Type B pancreatic cell (in vitro differentiated cells): ENCODE results near the gene BTBD1. TPM values are rescaled to one million over a fixed set of nuclear protein-coding genes. Genes with fewer than 3 reads are reported as not detected.

Experiments used
- DNase-seq: peaks from one replicate; pipeline ENCODE4 v3.0.0; 2021; ENCODE audit warnings: mixed read lengths; ENCODE audit not compliant: unreplicated experiment; ENCODE audit errors: extremely low spot score
- H3K27ac Mint-ChIP-seq: 2 replicates; pipeline ENCODE4 v1.8.0; 2021; ENCODE audit warnings: mild to moderate bottlenecking, mixed read lengths
- H3K27me3 Mint-ChIP-seq: 2 replicates; pipeline ENCODE4 v1.8.0; 2021; ENCODE audit warnings: mixed read lengths
- H3K36me3 Mint-ChIP-seq: 2 replicates; pipeline ENCODE4 v1.8.0; 2021; ENCODE audit warnings: mixed read lengths
- H3K4me1 Mint-ChIP-seq: one replicate; pipeline ENCODE4 v1.8.0; 2021; ENCODE audit warnings: mixed read lengths; ENCODE audit not compliant: unreplicated experiment
- H3K4me3 Mint-ChIP-seq: 2 replicates; pipeline ENCODE4 v1.8.0; 2021; ENCODE audit warnings: mild to moderate bottlenecking, mixed read lengths
- H3K9me3 Mint-ChIP-seq: 2 replicates; pipeline ENCODE4 v1.8.0; 2021; ENCODE audit warnings: mixed read lengths
- CTCF ChIP-seq: fragments of 200-600 bp; sonication (generic); conservative IDR thresholded peaks from 2 replicates; pipeline ENCODE4 v1.5.0; 2021; ENCODE audit warnings: antibody characterized with exemption, mild to moderate bottlenecking
- total RNA-seq: library from RNA; stranded (reverse); gene quantifications from 2 replicates; pipeline ENCODE4 v1.2.1, GENCODE V29; 2021; ENCODE audit warnings: low replicate concordance

BTBD1 gene
- total RNA-seq, 1 donor from 2014 or later = 40.7 TPM

GRCh38 chr15:82995938-82996337 is 71.1 kb downstream of the BTBD1 start:
- Mint-ChIP-seq H3K4me1 (peaks cover 7% of the 10 kb centered on the region), H3K4me3 (no peak overlapping the region), H3K27ac (no peak overlapping the region), H3K9me3 (no peaks in the 10 kb centered on the region), H3K27me3 (no peaks in the 10 kb centered on the region), H3K36me3 (peaks cover 5% of the 10 kb centered on the region)
- TF ChIP-seq CTCF = no peak
- DNase-seq = no peak

GRCh38 chr15:82995076-82995475 is 72.0 kb downstream of the BTBD1 start:
- no peak for DNase-seq
- H3K27me3 Mint-ChIP-seq = no peaks in the 10 kb centered on the region
- no peak overlapping the region for H3K27ac Mint-ChIP-seq
- TF ChIP-seq CTCF = no peak
- H3K4me3 Mint-ChIP-seq = no peak overlapping the region
- H3K4me1 Mint-ChIP-seq = peaks cover 3% of the 10 kb centered on the region
- H3K36me3 Mint-ChIP-seq = peaks cover 5% of the 10 kb centered on the region
- H3K9me3 Mint-ChIP-seq = no peaks in the 10 kb centered on the region

- Mint-ChIP-seq H3K4me1 (no peaks in the 10 kb centered on the region), H3K27ac (no peak overlapping the region), H3K9me3 (no peaks in the 10 kb centered on the region), H3K36me3 (peaks cover 5% of the 10 kb centered on the region), H3K27me3 (no peaks in the 10 kb centered on the region), H3K4me3 (no peak overlapping the region)
- no peak for TF ChIP-seq CTCF
- DNase-seq = no peak
These were observed 73.9 kb downstream of the BTBD1 start for GRCh38 chr15:82993144-82993543.

- H3K4me3 Mint-ChIP-seq = no peak overlapping the region
- H3K4me1 Mint-ChIP-seq = peaks cover under 1% of the 10 kb centered on the region
- H3K27me3 Mint-ChIP-seq = no peaks in the 10 kb centered on the region
These were observed 74.5 kb downstream of the BTBD1 start for GRCh38 chr15:82992436-82992998.

GRCh38 chr15:82986442-82986780 is 80.6 kb downstream of the BTBD1 start:
- peaks cover 11% of the 10 kb centered on the region for H3K36me3 Mint-ChIP-seq
- no peaks in the 10 kb centered on the region for H3K9me3 Mint-ChIP-seq
- no peak for DNase-seq
- no peak for TF ChIP-seq CTCF
- H3K27me3 Mint-ChIP-seq = no peaks in the 10 kb centered on the region
- peaks cover 17% of the 10 kb centered on the region for H3K4me1 Mint-ChIP-seq
- peak overlapping the region; percentile 100 for H3K4me3 Mint-ChIP-seq
- peak overlapping the region; percentile 96 for H3K27ac Mint-ChIP-seq

More at GRCh38 chr15:82992436-82992998, 74.5 kb downstream of the BTBD1 start:
- DNase-seq = no peak
- Mint-ChIP-seq H3K36me3 (peaks cover 5% of the 10 kb centered on the region), H3K9me3 (no peaks in the 10 kb centered on the region), H3K27ac (no peak overlapping the region)
- no peak for TF ChIP-seq CTCF
